ENCODE data around the gene PHB1. TPM values are rescaled to one million over a fixed set of nuclear protein-coding genes. Genes with fewer than 3 reads are reported as not detected.

Gene PHB1
- total RNA-seq, 2 experiments from 2014 or later: 390 to 404 TPM

GRCh38 chr17:49450735-49451134, 36.1 kb upstream of the PHB1 start:
- no peaks in the 10 kb centered on the region for H3K4me1 Mint-ChIP-seq (ENCODE audit: low read depth)
- no peaks in the 10 kb centered on the region for H3K9me3 Mint-ChIP-seq
- CTCF ChIA-PET: no interaction called here
- no peak overlapping the region for H3K4me3 Mint-ChIP-seq
- intact Hi-C loops (cut with micrococcal nuclease): no loop called here
- no peaks in the 10 kb centered on the region for H3K36me3 Mint-ChIP-seq (ENCODE audit: low read depth)
- H3K27ac Mint-ChIP-seq: no peak overlapping the region
- peaks cover under 1% of the 10 kb centered on the region for H3K27me3 Mint-ChIP-seq (ENCODE audit: low read depth)
- no peak for DNase-seq

GRCh38 chr17:49450181-49450580, 35.5 kb upstream of the PHB1 start:
- H3K4me1 Mint-ChIP-seq (ENCODE audit: low read depth): no peaks in the 10 kb centered on the region
- no peaks in the 10 kb centered on the region for H3K9me3 Mint-ChIP-seq
- no peaks in the 10 kb centered on the region for H3K27me3 Mint-ChIP-seq (ENCODE audit: low read depth)
- DNase-seq: no peak
- no peaks in the 10 kb centered on the region for H3K36me3 Mint-ChIP-seq (ENCODE audit: low read depth)
- CTCF ChIA-PET: no interaction called here
- no peak overlapping the region for H3K27ac Mint-ChIP-seq
- intact Hi-C loops (cut with micrococcal nuclease): no loop called here
- H3K4me3 Mint-ChIP-seq: no peak overlapping the region

DNA sequence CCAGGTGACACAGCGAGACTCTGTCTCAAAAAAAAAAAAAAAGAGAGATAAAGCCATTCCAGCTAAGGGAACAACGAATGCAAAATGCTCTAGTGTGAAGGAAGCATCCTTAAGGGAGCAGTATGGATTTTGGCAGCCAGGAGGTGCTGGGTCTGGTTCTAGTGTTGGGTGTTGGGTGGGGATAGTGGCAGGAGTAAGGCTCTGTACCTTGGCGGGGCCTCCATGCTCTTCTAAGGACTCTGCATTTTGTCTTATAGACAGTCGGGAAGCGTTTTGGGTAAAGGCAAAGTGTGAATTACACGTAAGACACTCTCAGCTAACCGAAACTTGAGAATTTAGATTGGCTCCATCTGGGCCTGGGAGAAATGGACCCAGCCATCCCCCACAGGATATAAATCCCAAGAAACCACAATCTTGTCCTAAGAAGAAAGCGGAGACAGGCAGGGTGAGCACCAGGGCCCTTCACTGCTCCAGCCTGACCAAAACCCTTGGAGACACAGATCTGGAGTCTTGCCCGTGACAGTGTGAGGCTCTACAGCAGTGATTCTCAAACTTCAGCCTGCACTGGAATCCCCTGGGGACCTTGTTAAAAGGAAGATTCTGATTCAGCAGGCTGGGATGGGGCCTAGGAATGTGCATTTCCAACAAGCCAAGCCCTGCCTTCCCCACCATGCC, 33.1 kb upstream of the PHB1 start:
- no peak overlapping the region for H3K27ac Mint-ChIP-seq
- DNase-seq: no peak
- no peaks in the 10 kb centered on the region for H3K9me3 Mint-ChIP-seq
- no peak overlapping the region for H3K4me3 Mint-ChIP-seq
- no peaks in the 10 kb centered on the region for H3K4me1 Mint-ChIP-seq (ENCODE audit: low read depth)
- H3K27me3 Mint-ChIP-seq (ENCODE audit: low read depth): no peaks in the 10 kb centered on the region
- no peaks in the 10 kb centered on the region for H3K36me3 Mint-ChIP-seq (ENCODE audit: low read depth)
- CTCF ChIA-PET: interaction anchor here (0.6 kb wide), 1 partner anchor 434 kb away, joined by 3 read pairs; no protein-coding TSS in a partner anchor
- intact Hi-C loops (cut with micrococcal nuclease): no loop called here

- H3K36me3 Mint-ChIP-seq (ENCODE audit: low read depth): no peaks in the 10 kb centered on the region
- H3K27me3 Mint-ChIP-seq (ENCODE audit: low read depth): peaks cover 8% of the 10 kb centered on the region
- no peaks in the 10 kb centered on the region for H3K4me1 Mint-ChIP-seq (ENCODE audit: low read depth)
- H3K4me3 Mint-ChIP-seq: no peak overlapping the region
- no peaks in the 10 kb centered on the region for H3K9me3 Mint-ChIP-seq
- CTCF ChIA-PET: interaction anchor here (1.4 to 1.7 kb wide), 2 partner anchors 11 to 110 kb away, joined by 4 to 6 read pairs; no protein-coding TSS in a partner anchor
- no peak overlapping the region for H3K27ac Mint-ChIP-seq
- intact Hi-C loops (cut with micrococcal nuclease): no loop called here
- no peak for DNase-seq
Measured at GRCh38 chr17:49445591-49445990, 30.9 kb upstream of the PHB1 start.

DNA sequence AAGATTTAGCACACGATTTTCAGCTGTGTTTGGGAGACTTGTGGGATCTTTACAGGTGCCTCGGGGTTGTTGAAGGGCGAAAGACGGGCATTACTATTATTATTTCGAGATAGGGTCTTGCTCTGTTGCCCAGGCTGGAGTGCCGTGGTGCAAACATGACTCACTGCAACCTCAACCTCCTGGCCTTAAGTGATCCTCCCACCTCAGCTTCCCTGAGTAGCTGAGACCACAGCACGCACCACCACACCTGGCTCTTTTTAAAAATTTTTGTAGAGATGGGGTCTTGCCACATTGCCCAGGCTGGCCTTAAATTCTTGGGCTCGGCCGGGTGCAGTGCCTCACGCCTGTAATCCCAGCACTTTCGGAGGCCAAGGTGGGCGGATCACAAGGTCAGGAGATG, 29.7 kb upstream of the PHB1 start:
- Mint-ChIP-seq H3K27ac (no peak overlapping the region), H3K4me3 (no peak overlapping the region), H3K9me3 (no peaks in the 10 kb centered on the region), H3K27me3 (ENCODE audit: low read depth) (peaks cover 15% of the 10 kb centered on the region), H3K4me1 (ENCODE audit: low read depth) (no peaks in the 10 kb centered on the region), H3K36me3 (ENCODE audit: low read depth) (no peaks in the 10 kb centered on the region)
- CTCF ChIA-PET: interaction anchor here (1.4 to 1.9 kb wide), 2 partner anchors 9 to 112 kb away, joined by 4 to 7 read pairs; no protein-coding TSS in a partner anchor
- DNase-seq: no peak
- intact Hi-C loops (cut with micrococcal nuclease): no loop called here

- no peak overlapping the region for H3K27ac Mint-ChIP-seq
- peaks cover 19% of the 10 kb centered on the region for H3K27me3 Mint-ChIP-seq (ENCODE audit: low read depth)
- no peak for DNase-seq
- no peaks in the 10 kb centered on the region for H3K36me3 Mint-ChIP-seq (ENCODE audit: low read depth)
- intact Hi-C loops (cut with micrococcal nuclease): no loop called here
- no peaks in the 10 kb centered on the region for H3K4me1 Mint-ChIP-seq (ENCODE audit: low read depth)
- CTCF ChIA-PET: interaction anchor here (1.9 kb wide), 1 partner anchor 113 kb away, joined by 7 read pairs; no protein-coding TSS in a partner anchor
- H3K9me3 Mint-ChIP-seq: no peaks in the 10 kb centered on the region
- H3K4me3 Mint-ChIP-seq: no peak overlapping the region
Measured at GRCh38 chr17:49443862-49444261, 29.2 kb upstream of the PHB1 start.

DNA sequence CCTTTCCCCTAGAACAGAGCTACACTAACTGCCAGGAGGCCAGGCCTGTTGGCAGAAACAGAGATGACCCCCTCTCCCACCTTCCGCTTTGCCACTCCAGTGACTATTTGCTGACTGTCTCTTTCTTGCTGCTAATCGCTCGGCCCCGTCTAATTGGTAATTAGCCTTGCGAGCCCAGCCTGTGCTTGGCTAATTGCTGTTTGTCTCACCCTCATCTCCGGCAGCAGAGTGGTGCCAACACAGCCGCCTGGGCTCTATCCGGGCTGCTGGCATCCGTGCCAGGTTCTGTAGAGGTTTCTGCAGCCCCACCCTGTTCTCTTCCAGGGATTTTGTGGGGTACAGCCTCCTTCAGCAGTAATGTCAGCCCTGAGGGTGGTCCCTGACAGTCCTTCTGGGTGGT, 27.4 kb upstream of the PHB1 start:
- no peaks in the 10 kb centered on the region for H3K36me3 Mint-ChIP-seq (ENCODE audit: low read depth)
- intact Hi-C loops (cut with micrococcal nuclease): no loop called here
- no peak overlapping the region for H3K27ac Mint-ChIP-seq
- DNase-seq: no peak
- no peaks in the 10 kb centered on the region for H3K9me3 Mint-ChIP-seq
- CTCF ChIA-PET: no interaction called here
- H3K4me1 Mint-ChIP-seq (ENCODE audit: low read depth): no peaks in the 10 kb centered on the region
- H3K4me3 Mint-ChIP-seq: no peak overlapping the region
- peaks cover 25% of the 10 kb centered on the region for H3K27me3 Mint-ChIP-seq (ENCODE audit: low read depth)

DNA sequence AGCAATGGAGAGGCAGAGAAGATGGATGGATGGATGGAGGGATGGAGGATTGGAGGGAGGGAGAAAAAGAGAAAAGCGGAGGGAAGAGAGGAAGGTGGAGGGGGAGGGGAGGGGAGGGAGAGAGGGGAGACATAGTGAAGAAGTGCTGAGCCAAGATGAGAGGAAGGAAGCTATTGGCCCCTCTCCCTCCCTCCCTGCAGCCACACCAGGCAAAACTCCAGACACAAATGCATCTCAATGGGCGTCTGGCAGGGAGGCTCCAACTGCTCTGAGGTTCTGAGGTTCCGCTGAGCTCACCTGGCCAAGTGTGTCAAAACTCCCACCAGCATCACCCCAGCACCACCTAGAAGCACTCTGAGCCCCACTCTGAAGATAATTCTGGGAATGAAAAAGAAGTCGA, 26.9 kb upstream of the PHB1 start:
- intact Hi-C loops (cut with micrococcal nuclease): no loop called here
- Mint-ChIP-seq H3K36me3 (ENCODE audit: low read depth) (no peaks in the 10 kb centered on the region), H3K27me3 (ENCODE audit: low read depth) (peaks cover 25% of the 10 kb centered on the region), H3K4me1 (ENCODE audit: low read depth) (no peaks in the 10 kb centered on the region), H3K9me3 (no peaks in the 10 kb centered on the region), H3K4me3 (no peak overlapping the region), H3K27ac (no peak overlapping the region)
- CTCF ChIA-PET: no interaction called here
- no peak for DNase-seq

DNA sequence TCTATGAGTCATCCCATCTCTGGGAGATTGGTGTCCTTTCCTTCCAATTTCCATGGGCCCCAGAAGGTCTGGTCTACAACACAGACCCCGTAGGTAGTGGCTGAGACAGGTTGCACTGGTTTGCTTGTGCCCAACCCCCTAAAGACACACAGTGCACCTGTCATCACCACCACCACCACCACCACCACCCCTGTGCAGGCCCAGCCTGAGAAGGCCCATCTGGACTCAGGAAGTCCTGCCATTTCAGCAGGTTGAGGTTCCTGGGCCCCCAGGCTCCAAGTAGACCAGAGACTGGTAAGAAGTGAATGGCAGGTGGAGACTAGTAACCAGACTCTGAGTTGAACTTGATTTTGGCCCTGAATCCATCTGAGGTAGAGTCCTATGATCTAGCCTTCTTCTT, 25.9 kb upstream of the PHB1 start:
- H3K4me1 Mint-ChIP-seq (ENCODE audit: low read depth): no peaks in the 10 kb centered on the region
- H3K4me3 Mint-ChIP-seq: no peak overlapping the region
- H3K9me3 Mint-ChIP-seq: no peaks in the 10 kb centered on the region
- intact Hi-C loops (cut with micrococcal nuclease): no loop called here
- CTCF ChIA-PET: no interaction called here
- H3K27ac Mint-ChIP-seq: no peak overlapping the region
- peaks cover 25% of the 10 kb centered on the region for H3K27me3 Mint-ChIP-seq (ENCODE audit: low read depth)
- no peak for DNase-seq
- H3K36me3 Mint-ChIP-seq (ENCODE audit: low read depth): no peaks in the 10 kb centered on the region

GRCh38 chr17:49439673-49440571, 25.2 kb upstream of the PHB1 start:
- CTCF ChIA-PET: interaction anchor here (0.6 to 7.6 kb wide), 3 partner anchors 11 to 132 kb away, joined by 3 to 103 read pairs (median 4); no protein-coding TSS in a partner anchor
- no peaks in the 10 kb centered on the region for H3K9me3 Mint-ChIP-seq
- H3K4me3 Mint-ChIP-seq: no peak overlapping the region
- no peak overlapping the region for H3K27ac Mint-ChIP-seq
- no peak for DNase-seq
- H3K27me3 Mint-ChIP-seq (ENCODE audit: low read depth): peaks cover 25% of the 10 kb centered on the region
- no peaks in the 10 kb centered on the region for H3K36me3 Mint-ChIP-seq (ENCODE audit: low read depth)
- intact Hi-C loops (cut with micrococcal nuclease): loop anchor here (5.0 kb wide), 1 partner anchor 57 kb away; the partner anchor contains the start of gene NGFR
- no peaks in the 10 kb centered on the region for H3K4me1 Mint-ChIP-seq (ENCODE audit: low read depth)

- CTCF ChIA-PET: interaction anchor here (1.3 to 7.6 kb wide), 2 partner anchors 11 to 117 kb away, joined by 4 to 103 read pairs; no protein-coding TSS in a partner anchor
- intact Hi-C loops (cut with micrococcal nuclease): loop anchor here (5.0 kb wide), 1 partner anchor 58 kb away; the partner anchor contains the start of gene NGFR
- Mint-ChIP-seq H3K27ac (no peak overlapping the region), H3K27me3 (ENCODE audit: low read depth) (peaks cover 25% of the 10 kb centered on the region), H3K4me3 (no peak overlapping the region), H3K4me1 (ENCODE audit: low read depth) (no peaks in the 10 kb centered on the region), H3K9me3 (no peaks in the 10 kb centered on the region), H3K36me3 (ENCODE audit: low read depth) (no peaks in the 10 kb centered on the region)
- DNase-seq: no peak
Measured at GRCh38 chr17:49439305-49439672, 24.6 kb upstream of the PHB1 start.

DNA sequence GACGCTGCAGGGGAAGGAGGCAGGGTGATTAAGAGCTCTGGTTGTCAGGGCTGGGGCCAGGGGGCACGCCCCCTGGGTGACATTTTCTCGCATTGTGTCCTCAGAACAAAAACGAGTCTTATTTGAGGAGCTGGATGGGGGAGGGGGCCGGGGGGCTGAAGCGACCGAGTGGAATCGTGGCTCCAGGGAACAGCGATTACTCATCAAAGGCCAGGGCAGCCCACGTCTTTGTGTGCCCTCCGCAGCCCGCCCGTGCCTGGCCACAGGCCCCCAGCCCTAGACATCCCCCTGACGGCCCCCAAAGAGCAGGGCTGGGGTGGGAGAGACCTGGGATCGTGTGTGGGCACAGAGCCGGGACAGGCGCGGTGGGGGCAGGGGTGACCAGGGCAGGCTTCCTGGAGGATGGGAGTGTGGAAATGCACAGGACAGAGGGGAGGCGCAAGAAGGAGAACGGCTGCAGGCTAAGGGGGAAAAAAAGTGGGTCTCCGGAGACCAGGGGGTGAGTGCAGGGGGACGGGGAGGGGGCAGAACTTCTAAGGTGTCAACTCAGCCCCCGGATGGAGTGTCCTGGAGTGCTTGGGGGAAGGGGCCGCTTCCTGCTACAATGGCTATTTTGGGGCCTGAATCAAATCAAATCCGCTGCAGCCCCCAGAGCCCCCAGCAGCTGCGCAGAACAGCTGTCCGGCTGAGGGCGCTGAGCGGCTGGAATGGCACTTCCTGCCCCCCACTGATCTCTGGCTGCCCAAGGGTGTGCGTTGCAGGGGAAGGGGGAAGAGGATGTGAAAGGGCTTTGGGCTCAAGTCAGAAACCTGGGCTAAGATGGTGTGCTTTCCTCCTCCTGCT, 24.0 kb upstream of the PHB1 start:
- intact Hi-C loops (cut with micrococcal nuclease): loop anchor here (5.0 kb wide), 1 partner anchor 59 kb away; the partner anchor contains the start of gene NGFR
- H3K27me3 Mint-ChIP-seq (ENCODE audit: low read depth): peaks cover 25% of the 10 kb centered on the region
- H3K4me1 Mint-ChIP-seq (ENCODE audit: low read depth): no peaks in the 10 kb centered on the region
- no peak for DNase-seq
- no peaks in the 10 kb centered on the region for H3K36me3 Mint-ChIP-seq (ENCODE audit: low read depth)
- no peaks in the 10 kb centered on the region for H3K9me3 Mint-ChIP-seq
- H3K27ac Mint-ChIP-seq: no peak overlapping the region
- CTCF ChIA-PET: interaction anchor here (0.8 to 7.6 kb wide), 3 partner anchors 10 to 123 kb away, joined by 3 to 103 read pairs (median 4); no protein-coding TSS in a partner anchor
- H3K4me3 Mint-ChIP-seq: no peak overlapping the region

Measured in activated naive CD4-positive, alpha-beta T cell treated with anti-CD3 and anti-CD28 coated beads for 36 hours (primary cell).